HepG2 (cell line): Measurements from ENCODE around the gene KIF2C.

ENCODE experiments used
- ATF2 ChIP-seq: sonication (generic); formaldehyde crosslinking; IDR thresholded peaks from 2 replicates; pipeline ENCODE4 v1.4.0; 2020; ENCODE audit warnings: missing genetic modification reagents
- GABPA ChIP-seq, 2 experiments: IDR thresholded peaks; 2 replicates each; pipeline ENCODE4 v1.6.1; 2011 to 2016; ENCODE audit warnings: low read depth in 2 of 2, low read length in 1 of 2, missing biosample characterization in 1 of 2, missing genetic modification characterization in 1 of 2
- SKI ChIP-seq: fragments of 450-650 bp; IDR thresholded peaks from one replicate; pipeline ENCODE4 v1.6.1; 2018; ENCODE audit warnings: mild to moderate bottlenecking; ENCODE audit not compliant: partially characterized antibody

GRCh38 chr1:44721485-44722361 is 17.9 kb upstream of the KIF2C start:
- TF ChIP-seq SKI (no peak), GABPA (IDR thresholded peaks at IDR 0.05; ENCODE audit: low read depth, low read length) (no peak), GABPA (CRISPR knock-in tag; IDR thresholded peaks at IDR 0.05; ENCODE audit: low read depth) (no peak), ATF2 (CRISPR knock-in tag) (peak; percentile 66)
